Measurements from ENCODE around the gene PDE4D. TPM values are rescaled to one million over a fixed set of nuclear protein-coding genes. Genes with fewer than 3 reads are reported as not detected.

Gene PDE4D
- total and polyA plus RNA-seq, 11 donors = 5.2 to 68.3 (median 42.1) TPM

GRCh38 chr5:59832577-59833301 is 60.8 kb downstream of the PDE4D start:
- Histone ChIP-seq H3K27me3 (no peaks in the 10 kb centered on the region), H3K9me3 (no peaks in the 10 kb centered on the region), H3K4me3 (no peak overlapping the region), H3K27ac (no peak overlapping the region), H3K4me1 (peaks cover 0 to 16% (median 0%) of the 10 kb centered on the region in 12 donors), H3K36me3 (no peaks in the 10 kb centered on the region)
- intact Hi-C loops (cut with DNase I) = no loop called here
- WGBS, 4 donors = 72 to 81% (median 74%) methylated on average over 7 of the region's 7 CpGs
- ATAC-seq = no peak
- no peak for DNase-seq
- TF ChIP-seq CTCF (IDR thresholded peaks at IDR 0.05) (no peak), POLR2A (IDR thresholded peaks at IDR 0.05) (no peak)

- Histone ChIP-seq H3K36me3 (no peaks in the 10 kb centered on the region), H3K9me3 (no peaks in the 10 kb centered on the region), H3K4me1 (peaks cover 0 to 16% (median 0%) of the 10 kb centered on the region in 12 donors), H3K27me3 (no peaks in the 10 kb centered on the region), H3K27ac (no peak overlapping the region), H3K4me3 (no peak overlapping the region)
- ATAC-seq (no peak), DNase-seq (no peak)
- intact Hi-C loops (cut with DNase I) = no loop called here
- TF ChIP-seq CTCF (IDR thresholded peaks at IDR 0.05) (no peak), POLR2A (IDR thresholded peaks at IDR 0.05) (no peak)
- WGBS, 4 donors = 37 to 47% (median 44%) methylated on average over 4 of the region's 4 CpGs
Observed at GRCh38 chr5:59831326-59832010, 62.1 kb downstream of the PDE4D start.

GRCh38 chr5:59830536-59831200 is 62.9 kb downstream of the PDE4D start:
- Histone ChIP-seq H3K4me1 (peaks cover 0 to 16% (median 0%) of the 10 kb centered on the region in 12 donors), H3K36me3 (no peaks in the 10 kb centered on the region), H3K9me3 (no peaks in the 10 kb centered on the region), H3K4me3 (no peak overlapping the region), H3K27me3 (no peaks in the 10 kb centered on the region), H3K27ac (no peak overlapping the region)
- intact Hi-C loops (cut with DNase I) = no loop called here
- ATAC-seq = no peak
- no peak for DNase-seq
- TF ChIP-seq CTCF (IDR thresholded peaks at IDR 0.05) (no peak), POLR2A (IDR thresholded peaks at IDR 0.05) (no peak)
- WGBS, 4 donors = 78 to 82% (median 79%) methylated on average over 2 of the region's 2 CpGs

- 90 to 97% (median 96%) methylated on average over 2 of the region's 2 CpGs for WGBS, 4 donors
- no peak overlapping the region for H3K4me3 ChIP-seq
- no peak for ATAC-seq
- no peak for DNase-seq
- no peak overlapping the region for H3K27ac ChIP-seq
- H3K9me3 ChIP-seq = no peaks in the 10 kb centered on the region
- peaks cover 0 to 16% (median 0%) of the 10 kb centered on the region in 12 donors for H3K4me1 ChIP-seq
- H3K27me3 ChIP-seq = no peaks in the 10 kb centered on the region
- intact Hi-C loops (cut with DNase I) = no loop called here
- TF ChIP-seq CTCF (IDR thresholded peaks at IDR 0.05) (no peak), POLR2A (IDR thresholded peaks at IDR 0.05) (no peak)
- no peaks in the 10 kb centered on the region for H3K36me3 ChIP-seq
Observed at GRCh38 chr5:59829922-59830321, 63.6 kb downstream of the PDE4D start.

Data from heart left ventricle (tissue), 16 donors.